WTC11 (cell line): ENCODE measurements around the gene MLC1. TPM values are rescaled to one million over a fixed set of nuclear protein-coding genes. Genes with fewer than 3 reads are reported as not detected.

Experiments
- ATAC-seq: fragments of 200-7000 bp; cut with Tn5 transposase; 2 replicates; pipeline ENCODE4 v1.10.0; 2021; ENCODE audit warnings: mild to moderate bottlenecking, moderate library complexity
- CTCF ChIA-PET: fragments of 300-600 bp; sonication (Branson Sonifier 250); formaldehyde crosslinking; loops from one replicate; lab custom pipeline; 2021; ENCODE audit warnings: antibody characterized with exemption; lab: Charles Lee
- POLR2A ChIA-PET: fragments of 350-600 bp; sonication (Branson Sonifier 250); formaldehyde crosslinking; loops from one replicate; lab custom pipeline; 2021; ENCODE audit warnings: antibody characterized with exemption; lab: Charles Lee
- DNase-seq: peaks from one replicate; pipeline ENCODE4 v3.0.0; 2021; ENCODE audit warnings: low spot score
- H3K27ac Mint-ChIP-seq: 2 replicates; pipeline ENCODE4 v1.8.0; 2021; ENCODE audit warnings: mixed read lengths
- H3K27me3 Mint-ChIP-seq: 2 replicates; pipeline ENCODE4 v1.8.0; 2021; ENCODE audit warnings: low read depth, mild to moderate bottlenecking, moderate library complexity, mixed read lengths
- H3K36me3 Mint-ChIP-seq: 2 replicates; pipeline ENCODE4 v1.8.0; 2021; ENCODE audit warnings: mixed read lengths
- H3K4me1 Mint-ChIP-seq: 2 replicates; pipeline ENCODE4 v1.8.0; 2022; ENCODE audit warnings: mixed read lengths
- H3K4me3 Mint-ChIP-seq: 2 replicates; pipeline ENCODE4 v1.8.0; 2021; ENCODE audit warnings: mild to moderate bottlenecking, moderate library complexity, mixed read lengths
- H3K9me3 Mint-ChIP-seq: 2 replicates; pipeline ENCODE4 v1.8.0; 2021; ENCODE audit warnings: mixed read lengths
- E2F1 ChIP-seq: sonication (generic); formaldehyde crosslinking; IDR thresholded peaks from 2 replicates; pipeline ENCODE4 v1.8.0; 2022; ENCODE audit warnings: mild to moderate bottlenecking, missing genetic modification reagents
- ELF4 ChIP-seq: sonication (generic); formaldehyde crosslinking; IDR thresholded peaks from 2 replicates; pipeline ENCODE4 v1.8.1; 2022; ENCODE audit warnings: low read depth, mild to moderate bottlenecking, moderate library complexity, missing genetic modification reagents
- FOXK1 ChIP-seq: sonication (generic); formaldehyde crosslinking; IDR thresholded peaks from 2 replicates; pipeline ENCODE4 v1.8.0; 2022; ENCODE audit warnings: mild to moderate bottlenecking, moderate library complexity, missing genetic modification reagents
- FOXP1 ChIP-seq: sonication (generic); formaldehyde crosslinking; IDR thresholded peaks from 2 replicates; pipeline ENCODE4 v1.8.0; 2022; ENCODE audit warnings: missing genetic modification reagents, mild to moderate bottlenecking, moderate library complexity, borderline replicate concordance
- JUN ChIP-seq: sonication (generic); formaldehyde crosslinking; IDR thresholded peaks from 2 replicates; pipeline ENCODE4 v1.8.0; 2023; ENCODE audit warnings: mild to moderate bottlenecking, missing genetic modification reagents
- MXD4 ChIP-seq: fragments of 250-450 bp; sonication (Bioruptor Pico); IDR thresholded peaks from 2 replicates; pipeline ENCODE4 v1.8.0; 2021; ENCODE audit warnings: mild to moderate bottlenecking, moderate library complexity, borderline replicate concordance
- NFATC4 ChIP-seq: fragments of 250-450 bp; sonication (Bioruptor Pico); IDR thresholded peaks from 2 replicates; pipeline ENCODE4 v1.9.0; 2021; ENCODE audit warnings: mild to moderate bottlenecking
- NFE2L1 ChIP-seq: sonication (generic); formaldehyde crosslinking; IDR thresholded peaks from 2 replicates; pipeline ENCODE4 v1.8.1; 2023; ENCODE audit warnings: missing genetic modification reagents
- NR1H2 ChIP-seq: sonication (generic); formaldehyde crosslinking; IDR thresholded peaks from 2 replicates; pipeline ENCODE4 v1.9.0; 2021; ENCODE audit warnings: mild to moderate bottlenecking, moderate library complexity, missing genetic modification reagents
- NR2C2 ChIP-seq: sonication (generic); formaldehyde crosslinking; IDR thresholded peaks from 2 replicates; pipeline ENCODE4 v1.8.0; 2022; ENCODE audit warnings: mild to moderate bottlenecking, missing genetic modification reagents
- OVOL2 ChIP-seq: fragments of 250-450 bp; sonication (Bioruptor Pico); IDR thresholded peaks from 2 replicates; pipeline ENCODE4 v1.9.0; 2021; ENCODE audit warnings: mild to moderate bottlenecking, borderline replicate concordance
- PRDM15 ChIP-seq: sonication (generic); formaldehyde crosslinking; IDR thresholded peaks from 2 replicates; pipeline ENCODE4 v1.8.0; 2022; ENCODE audit warnings: missing genetic modification reagents
- ZNF121 ChIP-seq: sonication (generic); formaldehyde crosslinking; IDR thresholded peaks from 2 replicates; pipeline ENCODE4 v1.8.0; 2023; ENCODE audit warnings: missing genetic modification reagents
- ZNF263 ChIP-seq: sonication (generic); formaldehyde crosslinking; IDR thresholded peaks from 2 replicates; pipeline ENCODE4 v1.8.1; 2022; ENCODE audit warnings: low read depth, mild to moderate bottlenecking, moderate library complexity, missing genetic modification reagents
- total RNA-seq: library from RNA; stranded (reverse); gene quantifications from 3 replicates; pipeline ENCODE4 v1.2.3, GENCODE V29; 2021
- TF ChIP-seq, protein P1 (sequence below): sonication (generic); formaldehyde crosslinking; IDR thresholded peaks from 2 replicates; pipeline ENCODE4 v1.8.0; 2022; ENCODE audit warnings: mild to moderate bottlenecking, missing genetic modification reagents
- TF ChIP-seq, protein P2 (sequence below): sonication (generic); formaldehyde crosslinking; conservative IDR thresholded peaks from 2 replicates; pipeline ENCODE4 v1.8.1; 2023; ENCODE audit warnings: mild to moderate bottlenecking, low read depth, missing genetic modification reagents, moderate library complexity
- TF ChIP-seq, protein P3 (sequence below): sonication (generic); formaldehyde crosslinking; IDR thresholded peaks from 2 replicates; pipeline ENCODE4 v1.8.0; 2023; ENCODE audit warnings: missing genetic modification reagents

Gene MLC1
- total RNA-seq, 1 experiment from 2014 or later: 0.13 TPM

DNA sequence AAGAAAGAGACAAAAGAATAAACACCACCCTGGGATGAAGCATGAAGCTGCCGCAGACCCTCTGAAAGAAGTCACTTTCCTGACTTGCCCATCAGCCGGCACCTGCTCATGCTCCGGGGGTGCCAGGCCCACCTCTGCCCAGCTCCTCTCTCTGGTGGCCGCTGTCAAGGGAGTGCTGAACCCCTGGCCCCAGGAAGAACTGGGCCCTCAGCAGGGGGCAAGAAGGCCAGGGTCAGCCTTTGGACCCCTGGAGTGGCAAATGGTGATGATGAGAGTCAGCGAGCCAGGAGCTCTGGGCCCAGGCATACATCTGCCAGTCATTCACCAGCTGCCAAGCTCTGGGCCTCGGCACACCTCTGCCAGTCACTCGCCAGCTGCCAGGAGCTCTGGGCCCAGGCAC is 44.5 kb downstream of the MLC1 start (continued):
- TF ChIP-seq PRDM15 (CRISPR knock-in tag): no peak

DNA sequence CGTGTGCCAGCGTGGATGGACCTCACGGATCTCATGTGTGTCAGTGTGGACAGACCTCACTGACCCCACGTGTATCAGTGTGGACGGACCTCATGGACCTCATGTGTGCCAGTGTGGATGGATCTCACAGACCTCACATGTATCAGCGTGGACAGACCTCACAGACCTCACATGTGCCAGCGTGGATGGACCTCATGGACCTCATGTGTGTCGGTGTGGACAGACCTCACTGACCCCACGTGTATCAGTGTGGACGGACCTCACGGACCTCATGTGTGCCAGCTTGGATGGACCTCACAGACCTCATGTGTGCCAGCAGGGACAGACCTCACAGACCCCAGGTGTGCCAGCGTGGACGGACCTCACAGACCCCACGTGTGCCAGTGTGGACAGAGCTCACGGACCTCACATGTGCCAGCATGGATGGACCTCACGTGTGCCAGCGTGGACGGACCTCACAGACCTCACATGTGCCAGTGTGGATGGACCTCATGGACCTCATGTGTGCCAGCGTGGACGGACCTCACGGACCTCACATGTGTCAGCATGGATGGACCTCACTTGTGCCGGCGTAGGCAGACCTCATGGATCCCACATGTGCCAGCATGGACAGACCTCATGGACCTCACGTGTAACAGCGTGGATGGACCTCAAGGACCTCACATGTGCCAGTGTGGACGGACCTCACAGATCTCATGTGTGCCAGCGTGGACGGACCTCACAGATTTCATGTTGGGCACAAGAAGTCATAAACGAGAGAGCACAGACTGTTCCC is 45.4 kb downstream of the MLC1 start:
- CTCF ChIA-PET: no interaction called here
- POLR2A ChIA-PET: no interaction called here
- H3K27me3 Mint-ChIP-seq: no peaks in the 10 kb centered on the region
- peaks cover 14% of the 10 kb centered on the region for H3K9me3 Mint-ChIP-seq
- no peak overlapping the region for H3K27ac Mint-ChIP-seq
- H3K4me3 Mint-ChIP-seq: no peak overlapping the region
- TF ChIP-seq NR1H2: no peak
- TF ChIP-seq, protein P1, sequence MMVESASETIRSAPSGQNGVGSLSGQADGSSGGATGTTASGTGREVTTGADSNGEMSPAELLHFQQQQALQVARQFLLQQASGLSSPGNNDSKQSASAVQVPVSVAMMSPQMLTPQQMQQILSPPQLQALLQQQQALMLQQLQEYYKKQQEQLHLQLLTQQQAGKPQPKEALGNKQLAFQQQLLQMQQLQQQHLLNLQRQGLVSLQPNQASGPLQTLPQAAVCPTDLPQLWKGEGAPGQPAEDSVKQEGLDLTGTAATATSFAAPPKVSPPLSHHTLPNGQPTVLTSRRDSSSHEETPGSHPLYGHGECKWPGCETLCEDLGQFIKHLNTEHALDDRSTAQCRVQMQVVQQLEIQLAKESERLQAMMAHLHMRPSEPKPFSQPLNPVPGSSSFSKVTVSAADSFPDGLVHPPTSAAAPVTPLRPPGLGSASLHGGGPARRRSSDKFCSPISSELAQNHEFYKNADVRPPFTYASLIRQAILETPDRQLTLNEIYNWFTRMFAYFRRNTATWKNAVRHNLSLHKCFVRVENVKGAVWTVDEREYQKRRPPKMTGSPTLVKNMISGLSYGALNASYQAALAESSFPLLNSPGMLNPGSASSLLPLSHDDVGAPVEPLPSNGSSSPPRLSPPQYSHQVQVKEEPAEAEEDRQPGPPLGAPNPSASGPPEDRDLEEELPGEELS: no peak
- TF ChIP-seq, all 79 proteins: peak for 0
- no peak for ATAC-seq
- DNase-seq: no peak
- H3K36me3 Mint-ChIP-seq: no peaks in the 10 kb centered on the region
- H3K4me1 Mint-ChIP-seq: no peaks in the 10 kb centered on the region

DNA sequence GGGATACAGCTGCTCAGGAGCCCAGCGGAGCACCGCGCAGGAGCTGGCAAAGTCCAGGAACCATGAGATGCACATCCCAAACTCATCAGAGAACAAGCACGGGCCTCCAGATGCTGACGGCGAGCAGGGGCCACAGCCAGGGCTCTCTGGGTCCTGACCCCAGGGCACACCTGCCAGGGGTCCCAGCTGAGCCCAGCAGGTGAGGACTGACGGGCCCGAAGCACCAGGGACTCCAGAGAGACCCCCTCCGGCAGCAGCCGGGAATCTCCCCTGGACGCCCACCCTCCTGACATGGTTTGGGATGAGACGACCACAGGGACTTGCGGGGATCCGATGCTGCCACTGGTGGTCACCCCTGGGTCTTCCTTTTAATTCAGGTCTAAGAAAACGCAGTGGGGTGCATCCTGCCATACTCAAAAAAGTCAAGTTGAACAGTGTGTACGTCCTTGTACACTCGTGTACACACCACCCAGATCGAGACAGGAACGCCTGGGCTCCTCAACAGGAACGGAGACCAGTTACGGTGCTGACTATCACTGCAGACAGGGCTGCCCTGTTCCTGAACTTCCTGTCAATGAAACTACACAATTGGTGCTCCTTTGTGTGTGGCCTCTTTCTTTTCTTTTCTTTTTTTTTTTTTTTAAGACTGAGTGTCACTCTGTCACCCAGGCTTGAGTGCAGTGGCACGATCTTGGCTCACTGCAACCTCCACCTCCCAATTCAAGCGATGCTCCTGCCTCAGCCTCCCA is 49.1 kb downstream of the MLC1 start:
- no peaks in the 10 kb centered on the region for H3K4me1 Mint-ChIP-seq
- no peaks in the 10 kb centered on the region for H3K36me3 Mint-ChIP-seq
- ATAC-seq (no peak), DNase-seq (no peak)
- peaks cover 14% of the 10 kb centered on the region for H3K9me3 Mint-ChIP-seq
- ChIA-PET POLR2A (no interaction called here), CTCF (interaction anchor here (0.6 kb wide), 1 partner anchor 84 kb away, joined by 3 read pairs; no protein-coding TSS in a partner anchor)
- no peak overlapping the region for H3K27ac Mint-ChIP-seq
- no peak overlapping the region for H3K4me3 Mint-ChIP-seq
- H3K27me3 Mint-ChIP-seq: peaks cover under 1% of the 10 kb centered on the region; the same call in 1 of the 2 replicates
- TF ChIP-seq, protein P2, sequence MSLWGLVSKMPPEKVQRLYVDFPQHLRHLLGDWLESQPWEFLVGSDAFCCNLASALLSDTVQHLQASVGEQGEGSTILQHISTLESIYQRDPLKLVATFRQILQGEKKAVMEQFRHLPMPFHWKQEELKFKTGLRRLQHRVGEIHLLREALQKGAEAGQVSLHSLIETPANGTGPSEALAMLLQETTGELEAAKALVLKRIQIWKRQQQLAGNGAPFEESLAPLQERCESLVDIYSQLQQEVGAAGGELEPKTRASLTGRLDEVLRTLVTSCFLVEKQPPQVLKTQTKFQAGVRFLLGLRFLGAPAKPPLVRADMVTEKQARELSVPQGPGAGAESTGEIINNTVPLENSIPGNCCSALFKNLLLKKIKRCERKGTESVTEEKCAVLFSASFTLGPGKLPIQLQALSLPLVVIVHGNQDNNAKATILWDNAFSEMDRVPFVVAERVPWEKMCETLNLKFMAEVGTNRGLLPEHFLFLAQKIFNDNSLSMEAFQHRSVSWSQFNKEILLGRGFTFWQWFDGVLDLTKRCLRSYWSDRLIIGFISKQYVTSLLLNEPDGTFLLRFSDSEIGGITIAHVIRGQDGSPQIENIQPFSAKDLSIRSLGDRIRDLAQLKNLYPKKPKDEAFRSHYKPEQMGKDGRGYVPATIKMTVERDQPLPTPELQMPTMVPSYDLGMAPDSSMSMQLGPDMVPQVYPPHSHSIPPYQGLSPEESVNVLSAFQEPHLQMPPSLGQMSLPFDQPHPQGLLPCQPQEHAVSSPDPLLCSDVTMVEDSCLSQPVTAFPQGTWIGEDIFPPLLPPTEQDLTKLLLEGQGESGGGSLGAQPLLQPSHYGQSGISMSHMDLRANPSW: no peak
- TF ChIP-seq FOXP1 (CRISPR knock-in tag) (no peak), JUN (no peak), ZNF121 (CRISPR knock-in tag) (no peak), NFE2L1 (no peak), ZNF263 (CRISPR knock-in tag) (no peak), NFATC4 (CRISPR knock-in tag) (no peak), E2F1 (CRISPR knock-in tag) (no peak), ELF4 (CRISPR knock-in tag) (no peak), MXD4 (CRISPR knock-in tag) (no peak), NR1H2 (no peak), NR2C2 (CRISPR knock-in tag) (no peak), PRDM15 (CRISPR knock-in tag) (no peak), FOXK1 (CRISPR knock-in tag) (no peak), OVOL2 (CRISPR knock-in tag) (no peak)
- TF ChIP-seq, protein P3, sequence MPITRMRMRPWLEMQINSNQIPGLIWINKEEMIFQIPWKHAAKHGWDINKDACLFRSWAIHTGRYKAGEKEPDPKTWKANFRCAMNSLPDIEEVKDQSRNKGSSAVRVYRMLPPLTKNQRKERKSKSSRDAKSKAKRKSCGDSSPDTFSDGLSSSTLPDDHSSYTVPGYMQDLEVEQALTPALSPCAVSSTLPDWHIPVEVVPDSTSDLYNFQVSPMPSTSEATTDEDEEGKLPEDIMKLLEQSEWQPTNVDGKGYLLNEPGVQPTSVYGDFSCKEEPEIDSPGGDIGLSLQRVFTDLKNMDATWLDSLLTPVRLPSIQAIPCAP (CRISPR knock-in tag): no peak
